HCT116 (cell line): ENCODE results near the gene SH3TC2. TPM values are rescaled to one million over a fixed set of nuclear protein-coding genes. Genes with fewer than 3 reads are reported as not detected.

Experiments
- ATAC-seq: fragments of 200-7000 bp; cut with Tn5 transposase; 2 replicates; pipeline ENCODE4 v1.9.1; 2020; ENCODE audit warnings: mild to moderate bottlenecking, moderate library complexity
- BruUV-seq: library from RNA; stranded (reverse); fragments of 400-500 nt; replicated peaks from 2 replicates; lab custom pipeline; 2021; lab: Mats Ljungman, UMichigan
- CTCF ChIA-PET: fragments of 300-600 bp; sonication (Branson Sonifier 250); formaldehyde crosslinking; loops from one replicate; lab custom pipeline; 2021; ENCODE audit warnings: antibody characterized with exemption; lab: Charles Lee
- POLR2A ChIA-PET: fragments of 300-600, 350-600 bp; sonication (Branson Sonifier 250); formaldehyde crosslinking; loops from one replicate; lab custom pipeline; 2021; ENCODE audit warnings: antibody characterized with exemption; lab: Charles Lee
- RAD21 ChIA-PET, 2 experiments: fragments of 300-600 bp; sonication (Branson Sonifier 250); formaldehyde crosslinking; loops; one replicate each; lab custom pipeline; 2023; ENCODE audit warnings: low total read pairs in 2 of 2; ENCODE audit not compliant: uncharacterized antibody in 2 of 2, unreplicated experiment in 2 of 2, low non-redundant PET in 1 of 2; lab: Charles Lee
- DNase-seq: peaks from one replicate; pipeline ENCODE4 v3.0.0-alpha.2; 2010; ENCODE audit warnings: low read depth, low spot score
- H2AFZ ChIP-seq: fragments of 200-600 bp; shearing (Covaris generic), sonication (generic); 2 replicates; pipeline ENCODE4 v1.6.1; 2017; ENCODE audit warnings: low read depth, mixed run types, mixed read lengths, antibody characterized with exemption, low read length; ENCODE audit not compliant: poor library complexity, severe bottlenecking
- H3K27ac ChIP-seq: 2 replicates; pipeline ENCODE4 v1.5.1; 2012; ENCODE audit warnings: low read depth, low read length
- H3K27me3 ChIP-seq: fragments of 200-600 bp; sonication (generic); 2 replicates; pipeline ENCODE4 v1.6.1; 2016; ENCODE audit warnings: mixed run types, low read length, mixed read lengths; ENCODE audit not compliant: insufficient read depth
- H3K36me3 ChIP-seq, 2 experiments: fragments of 200-500 bp in 1 of 2; fragments of 200-600 bp in 1 of 2; sonication (Bioruptor generic) in 1 of 2; sonication (generic) in 1 of 2; 2 replicates each; pipeline versions ENCODE4 v1.5.1 to v1.6.1; 2014 to 2016; ENCODE audit warnings: low read length in 2 of 2, inconsistent platforms in 1 of 2, mixed read lengths in 1 of 2, mixed run types in 1 of 2; ENCODE audit not compliant: insufficient read depth in 2 of 2, control insufficient read depth in 1 of 2
- H3K4me1 ChIP-seq, 2 experiments: fragments of 200-600 bp in 1 of 2; sonication (generic) in 1 of 2; 2 replicates each; pipeline versions ENCODE4 v1.5.1 to v1.6.1; 2012 to 2017; ENCODE audit warnings: low read length in 2 of 2, inconsistent platforms in 1 of 2, mild to moderate bottlenecking in 1 of 2, mixed read lengths in 1 of 2, mixed run types in 1 of 2, moderate library complexity in 1 of 2; ENCODE audit not compliant: insufficient read depth in 2 of 2, control insufficient read depth in 1 of 2
- H3K4me2 ChIP-seq: fragments of 200-600 bp; sonication (generic); 2 replicates; pipeline ENCODE4 v1.6.1; 2017; ENCODE audit warnings: mixed run types, low read length, mixed read lengths
- H3K4me3 ChIP-seq, 2 experiments: fragments of 200-600 bp in 1 of 2; sonication (generic) in 1 of 2; replicated peaks in 1 of 2; 2 replicates each; pipeline ENCODE4 v1.5.1; 2011 to 2016; ENCODE audit warnings: low read length in 2 of 2, control low read depth in 1 of 2, low read depth in 1 of 2, mild to moderate bottlenecking in 1 of 2, mixed read lengths in 1 of 2, mixed run types in 1 of 2
- H3K79me2 ChIP-seq: fragments of 200-600 bp; sonication (generic); 2 replicates; pipeline ENCODE4 v1.6.1; 2017; ENCODE audit warnings: mild to moderate bottlenecking, mixed run types, low read length, moderate library complexity, mixed read lengths; ENCODE audit not compliant: insufficient read depth
- H3K9ac ChIP-seq: fragments of 200-600 bp; sonication (generic); 2 replicates; pipeline ENCODE4 v1.6.1; 2016; ENCODE audit warnings: low read length, mixed read lengths
- H3K9me2 ChIP-seq: fragments of 200-600 bp; sonication (generic), shearing (Covaris generic); 2 replicates; pipeline ENCODE4 v1.6.1; 2017; ENCODE audit warnings: mixed run types, mild to moderate bottlenecking, moderate library complexity; ENCODE audit not compliant: insufficient read depth
- H3K9me3 ChIP-seq, 2 experiments: fragments of 200-500 bp in 1 of 2; fragments of 200-600 bp in 1 of 2; sonication (Bioruptor generic) in 1 of 2; sonication (generic) in 1 of 2; 2 replicates each; pipeline ENCODE4 v1.6.1; 2014 to 2017; ENCODE audit warnings: low read length in 2 of 2, mixed read lengths in 2 of 2, inconsistent platforms in 1 of 2, low read depth in 1 of 2, mild to moderate bottlenecking in 1 of 2, mixed run types in 1 of 2, moderate library complexity in 1 of 2; ENCODE audit not compliant: control insufficient read depth in 1 of 2, insufficient read depth in 1 of 2
- H4K20me1 ChIP-seq: fragments of 200-600 bp; sonication (generic), shearing (Covaris generic); 2 replicates; pipeline ENCODE4 v1.6.1; 2017; ENCODE audit warnings: mixed run types, mild to moderate bottlenecking, moderate library complexity; ENCODE audit not compliant: insufficient read depth
- EGR1 ChIP-seq: IDR thresholded peaks from 2 replicates; pipeline ENCODE4 v1.6.1; 2012; ENCODE audit warnings: low read depth
- JUND ChIP-seq: IDR thresholded peaks from 2 replicates; pipeline ENCODE4 v1.6.1; 2012
- POLR2A ChIP-seq: IDR thresholded peaks from 2 replicates; pipeline ENCODE4 v1.7.0; 2011; ENCODE audit warnings: borderline replicate concordance; ENCODE audit not compliant: insufficient read depth, insufficient read length; ENCODE audit errors: extremely low read depth
- RAD21 ChIP-seq: IDR thresholded peaks from 2 replicates; pipeline ENCODE4 v1.6.1; 2012; ENCODE audit warnings: low read depth, mild to moderate bottlenecking
- TCF7L2 ChIP-seq: IDR thresholded peaks from 2 replicates; pipeline ENCODE4 v1.7.0; 2011; ENCODE audit warnings: borderline replicate concordance, inconsistent platforms; ENCODE audit not compliant: insufficient read depth, insufficient read length; ENCODE audit errors: extremely low read depth
- intact Hi-C: fragments of 100-400 bp; cut with micrococcal nuclease; formaldehyde crosslinking; loops from 2 replicates; pipeline ENCODE4 v1.10.0; 2022
- total RNA-seq: library from RNA; stranded (reverse); gene quantifications from one replicate; pipeline ENCODE4 v1.2.1, GENCODE V29; 2021; ENCODE audit not compliant: unreplicated experiment
- TF ChIP-seq, protein P1 (sequence below): IDR thresholded peaks from 2 replicates; pipeline ENCODE4 v1.6.1; 2012; ENCODE audit warnings: low read depth

The SH3TC2 gene
- total RNA-seq, 1 experiment from 2014 or later = 12.8 TPM

DNA sequence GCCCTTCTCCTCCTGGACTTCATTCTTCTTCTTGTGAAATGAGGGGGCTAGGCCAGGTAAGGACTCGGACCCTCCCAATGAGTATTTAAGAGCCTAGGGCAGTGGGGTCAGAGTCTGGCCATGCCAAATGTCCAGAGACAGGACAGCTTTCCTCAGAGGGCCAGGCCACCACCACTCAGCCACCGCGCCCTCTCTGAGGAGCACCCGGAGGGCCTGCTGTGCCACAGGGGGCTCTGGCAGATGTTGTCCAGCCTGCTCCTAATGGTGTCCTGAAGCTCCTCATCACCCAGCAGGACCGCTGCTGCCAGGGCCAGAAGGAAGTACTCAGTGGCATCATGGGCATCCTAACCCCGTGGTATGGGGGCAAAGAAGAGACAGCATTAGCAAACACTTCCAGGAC, 58.3 kb downstream of the SH3TC2 start:
- intact Hi-C loops = loop anchor here (10.0 kb wide), 1 partner anchor 110 kb away; no protein-coding TSS in a partner anchor
- Histone ChIP-seq H2AFZ (no peak overlapping the region), H3K36me3 (no peaks in the 10 kb centered on the region), H3K4me2 (no peak overlapping the region), H3K4me3 (no peak overlapping the region), H3K4me1 (peaks cover 8 to 24% of the 10 kb centered on the region in 2 experiments), H3K9ac (no peak overlapping the region), H3K9me3 (no peaks in the 10 kb centered on the region), H3K9me2 (no peaks in the 10 kb centered on the region), H4K20me1 (no peaks in the 10 kb centered on the region), H3K79me2 (no peaks in the 10 kb centered on the region), H3K27ac (no peak overlapping the region), H3K27me3 (no peaks in the 10 kb centered on the region)
- POLR2A ChIA-PET = no interaction called here
- ATAC-seq (no peak), DNase-seq (no peak)
- CTCF ChIA-PET = interaction anchor here (2.7 kb wide), 1 partner anchor 31 kb away, joined by 12 read pairs; no protein-coding TSS in a partner anchor
- TF ChIP-seq POLR2A (no peak), TCF7L2 (no peak), EGR1 (no peak), RAD21 (no peak), JUND (no peak)
- TF ChIP-seq, protein P1, sequence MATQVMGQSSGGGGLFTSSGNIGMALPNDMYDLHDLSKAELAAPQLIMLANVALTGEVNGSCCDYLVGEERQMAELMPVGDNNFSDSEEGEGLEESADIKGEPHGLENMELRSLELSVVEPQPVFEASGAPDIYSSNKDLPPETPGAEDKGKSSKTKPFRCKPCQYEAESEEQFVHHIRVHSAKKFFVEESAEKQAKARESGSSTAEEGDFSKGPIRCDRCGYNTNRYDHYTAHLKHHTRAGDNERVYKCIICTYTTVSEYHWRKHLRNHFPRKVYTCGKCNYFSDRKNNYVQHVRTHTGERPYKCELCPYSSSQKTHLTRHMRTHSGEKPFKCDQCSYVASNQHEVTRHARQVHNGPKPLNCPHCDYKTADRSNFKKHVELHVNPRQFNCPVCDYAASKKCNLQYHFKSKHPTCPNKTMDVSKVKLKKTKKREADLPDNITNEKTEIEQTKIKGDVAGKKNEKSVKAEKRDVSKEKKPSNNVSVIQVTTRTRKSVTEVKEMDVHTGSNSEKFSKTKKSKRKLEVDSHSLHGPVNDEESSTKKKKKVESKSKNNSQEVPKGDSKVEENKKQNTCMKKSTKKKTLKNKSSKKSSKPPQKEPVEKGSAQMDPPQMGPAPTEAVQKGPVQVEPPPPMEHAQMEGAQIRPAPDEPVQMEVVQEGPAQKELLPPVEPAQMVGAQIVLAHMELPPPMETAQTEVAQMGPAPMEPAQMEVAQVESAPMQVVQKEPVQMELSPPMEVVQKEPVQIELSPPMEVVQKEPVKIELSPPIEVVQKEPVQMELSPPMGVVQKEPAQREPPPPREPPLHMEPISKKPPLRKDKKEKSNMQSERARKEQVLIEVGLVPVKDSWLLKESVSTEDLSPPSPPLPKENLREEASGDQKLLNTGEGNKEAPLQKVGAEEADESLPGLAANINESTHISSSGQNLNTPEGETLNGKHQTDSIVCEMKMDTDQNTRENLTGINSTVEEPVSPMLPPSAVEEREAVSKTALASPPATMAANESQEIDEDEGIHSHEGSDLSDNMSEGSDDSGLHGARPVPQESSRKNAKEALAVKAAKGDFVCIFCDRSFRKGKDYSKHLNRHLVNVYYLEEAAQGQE = no peak
- RAD21 ChIA-PET = no interaction called here
- BruUV-seq = no TSS peak
